ENCODE measurements around the gene TMPRSS9.

The TMPRSS9 gene

GRCh38 chr19:2359992-2360685 is at the start of gene TMPRSS9:
TSS of gene TMPRSS9 (plus strand) at chr19:2360265. CDS start at chr19:2389786, 29,521 bp downstream.
- DNase-seq = no peak

- no peak for DNase-seq
These were observed 49.0 kb upstream of the TMPRSS9 start for GRCh38 chr19:2311093-2311492.

- DNase-seq = no peak
These were observed 47.1 kb upstream of the TMPRSS9 start for GRCh38 chr19:2312820-2313501.

- no peak for DNase-seq
These were observed 44.8 kb upstream of the TMPRSS9 start for GRCh38 chr19:2315121-2315817.

- DNase-seq = peak; percentile 96
These were observed 44.2 kb upstream of the TMPRSS9 start for GRCh38 chr19:2315818-2316353.

GRCh38 chr19:2317300-2317699 is 42.8 kb upstream of the TMPRSS9 start:
- no peak for DNase-seq

- DNase-seq = no peak
These were observed 42.3 kb upstream of the TMPRSS9 start for GRCh38 chr19:2317756-2318155.

GRCh38 chr19:2318923-2319322 is 41.1 kb upstream of the TMPRSS9 start:
- no peak for DNase-seq

GRCh38 chr19:2319551-2319950 is 40.5 kb upstream of the TMPRSS9 start:
- DNase-seq = no peak

- no peak for DNase-seq
These were observed 40.0 kb upstream of the TMPRSS9 start for GRCh38 chr19:2320049-2320448.

GRCh38 chr19:2320939-2321338 is 39.1 kb upstream of the TMPRSS9 start:
- no peak for DNase-seq

GRCh38 chr19:2321565-2322283 is 38.3 kb upstream of the TMPRSS9 start:
- no peak for DNase-seq

GRCh38 chr19:2323707-2324106 is 36.4 kb upstream of the TMPRSS9 start:
- no peak for DNase-seq

GRCh38 chr19:2324220-2324948 is 35.7 kb upstream of the TMPRSS9 start:
- no peak for DNase-seq

- DNase-seq = no peak
These were observed 34.6 kb upstream of the TMPRSS9 start for GRCh38 chr19:2325281-2326046.

GRCh38 chr19:2326699-2327360 is 33.2 kb upstream of the TMPRSS9 start:
- DNase-seq = no peak

- DNase-seq = peak; percentile 84
These were observed 32.2 kb upstream of the TMPRSS9 start for GRCh38 chr19:2327773-2328400.

GRCh38 chr19:2328401-2329148 is 31.5 kb upstream of the TMPRSS9 start, which contains the start of the genes LSM7 and SPPL2B:
TSS of gene LSM7 (minus strand) at chr19:2328586. CDS start at chr19:2328566, 20 bp downstream.
TSS of gene SPPL2B (plus strand) at chr19:2328684. CDS start at chr19:2328710, 26 bp downstream.
- DNase-seq = peak; percentile 89

- no peak for DNase-seq
These were observed 31.0 kb upstream of the TMPRSS9 start for GRCh38 chr19:2329149-2329478.

GRCh38 chr19:2329501-2329916 is 30.6 kb upstream of the TMPRSS9 start:
- no peak for DNase-seq

Measured in MV-4-11 (cell line).